ENCODE results near the gene MYH7B. TPM values are rescaled to one million over a fixed set of nuclear protein-coding genes. Genes with fewer than 3 reads are reported as not detected.

The MYH7B gene
- total and polyA plus RNA-seq, 2 experiments from 2014 or later, result 0.10 to 1.1 TPM

- ATAC-seq (no peak), DNase-seq (ENCODE audit: low spot score) (no peak)
- H3K4me2 ChIP-seq, result no peak overlapping the region
- H3K9me2 ChIP-seq (ENCODE audit: insufficient read depth), result no peaks in the 10 kb centered on the region
- Mint-ChIP-seq H3K4me1 (peaks cover 17% of the 10 kb centered on the region), H3K9me3 (peaks cover 4% of the 10 kb centered on the region; the same call in 2 of the 3 replicates), H3K27ac (no peak overlapping the region), H3K36me3 (ENCODE audit: low read depth) (peaks cover 7% of the 10 kb centered on the region), H3K27me3 (ENCODE audit: insufficient read depth, low read depth, poor library complexity) (peaks cover 41% of the 10 kb centered on the region), H3K4me3 (no peak overlapping the region)
- TF ChIP-seq EZH2 (IDR thresholded peaks at IDR 0.05; ENCODE audit: low read depth, unreplicated experiment), result no peak
- no peak for TF ChIP-seq ZNF114 (CRISPR knock-in tag; IDR thresholded peaks at IDR 0.05)
- no peak for TF ChIP-seq STAT1 (IDR thresholded peaks at IDR 0.05; ENCODE audit: unreplicated experiment)
- TF ChIP-seq, protein P1, sequence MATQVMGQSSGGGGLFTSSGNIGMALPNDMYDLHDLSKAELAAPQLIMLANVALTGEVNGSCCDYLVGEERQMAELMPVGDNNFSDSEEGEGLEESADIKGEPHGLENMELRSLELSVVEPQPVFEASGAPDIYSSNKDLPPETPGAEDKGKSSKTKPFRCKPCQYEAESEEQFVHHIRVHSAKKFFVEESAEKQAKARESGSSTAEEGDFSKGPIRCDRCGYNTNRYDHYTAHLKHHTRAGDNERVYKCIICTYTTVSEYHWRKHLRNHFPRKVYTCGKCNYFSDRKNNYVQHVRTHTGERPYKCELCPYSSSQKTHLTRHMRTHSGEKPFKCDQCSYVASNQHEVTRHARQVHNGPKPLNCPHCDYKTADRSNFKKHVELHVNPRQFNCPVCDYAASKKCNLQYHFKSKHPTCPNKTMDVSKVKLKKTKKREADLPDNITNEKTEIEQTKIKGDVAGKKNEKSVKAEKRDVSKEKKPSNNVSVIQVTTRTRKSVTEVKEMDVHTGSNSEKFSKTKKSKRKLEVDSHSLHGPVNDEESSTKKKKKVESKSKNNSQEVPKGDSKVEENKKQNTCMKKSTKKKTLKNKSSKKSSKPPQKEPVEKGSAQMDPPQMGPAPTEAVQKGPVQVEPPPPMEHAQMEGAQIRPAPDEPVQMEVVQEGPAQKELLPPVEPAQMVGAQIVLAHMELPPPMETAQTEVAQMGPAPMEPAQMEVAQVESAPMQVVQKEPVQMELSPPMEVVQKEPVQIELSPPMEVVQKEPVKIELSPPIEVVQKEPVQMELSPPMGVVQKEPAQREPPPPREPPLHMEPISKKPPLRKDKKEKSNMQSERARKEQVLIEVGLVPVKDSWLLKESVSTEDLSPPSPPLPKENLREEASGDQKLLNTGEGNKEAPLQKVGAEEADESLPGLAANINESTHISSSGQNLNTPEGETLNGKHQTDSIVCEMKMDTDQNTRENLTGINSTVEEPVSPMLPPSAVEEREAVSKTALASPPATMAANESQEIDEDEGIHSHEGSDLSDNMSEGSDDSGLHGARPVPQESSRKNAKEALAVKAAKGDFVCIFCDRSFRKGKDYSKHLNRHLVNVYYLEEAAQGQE (IDR thresholded peaks at IDR 0.05; ENCODE audit: unreplicated experiment), result no peak
- no peak for TF ChIP-seq JUNB (IDR thresholded peaks at IDR 0.05; ENCODE audit: unreplicated experiment)
- no peak for TF ChIP-seq ETS1 (IDR thresholded peaks at IDR 0.05)
- no peak for TF ChIP-seq NANOG (IDR thresholded peaks at IDR 0.05; ENCODE audit: borderline replicate concordance)
- H3K79me2 ChIP-seq (replicated peaks; ENCODE audit: insufficient read depth), result no peaks in the 10 kb centered on the region
- H3K4me1 ChIP-seq (ENCODE audit: insufficient read depth), result no peaks in the 10 kb centered on the region
- H3K4me3 ChIP-seq, result no peak overlapping the region
- no peak overlapping the region for H2AFZ ChIP-seq
- H4K20me1 ChIP-seq (replicated peaks; ENCODE audit: insufficient read depth), result no peaks in the 10 kb centered on the region; the same call in 1 of the 2 replicates
- H3K27me3 ChIP-seq (ENCODE audit: insufficient read depth), result no peaks in the 10 kb centered on the region
- no peak overlapping the region for H3K27ac ChIP-seq (ENCODE audit: low read depth)
- H3F3A ChIP-seq (replicated peaks; ENCODE audit: low read depth), result 0 out of 2 replicates have a peak, but pooled peaks cover 6% of the 10 kb centered on the region
- H3K36me3 ChIP-seq (ENCODE audit: insufficient read depth), result no peaks in the 10 kb centered on the region
Observed at GRCh38 chr20:34993941-34994508, 38.4 kb downstream of the MYH7B start.

- no peaks in the 10 kb centered on the region for H3K36me3 ChIP-seq (ENCODE audit: insufficient read depth)
- no peak for TF ChIP-seq EZH2 (IDR thresholded peaks at IDR 0.05; ENCODE audit: low read depth, unreplicated experiment)
- TF ChIP-seq ETS1 (IDR thresholded peaks at IDR 0.05), result no peak
- no peak for TF ChIP-seq ZNF114 (CRISPR knock-in tag; IDR thresholded peaks at IDR 0.05)
- no peak for TF ChIP-seq POLR2AphosphoS5 (IDR thresholded peaks at IDR 0.05; ENCODE audit: low read depth)
- TF ChIP-seq CTCF (conservative IDR thresholded peaks at IDR 0.05; ENCODE audit: low read depth in 2 of 2), result no peak
- no peak for TF ChIP-seq ZNF331 (CRISPR knock-in tag; IDR thresholded peaks at IDR 0.05; ENCODE audit: low read depth)
- TF ChIP-seq EZH2phosphoT487 (IDR thresholded peaks at IDR 0.05; ENCODE audit: unreplicated experiment), result no peak
- TF ChIP-seq CREB1 (CRISPR knock-in tag; IDR thresholded peaks at IDR 0.05; ENCODE audit: low read depth), result no peak
- TF ChIP-seq, protein P1 (IDR thresholded peaks at IDR 0.05; ENCODE audit: unreplicated experiment), result no peak
Observed at GRCh38 chr20:34994509-34995131, 39.0 kb downstream of the MYH7B start.

More at GRCh38 chr20:34994509-34995131, 39.0 kb downstream of the MYH7B start:
- Histone ChIP-seq H3K27ac (ENCODE audit: low read depth) (no peak overlapping the region), H3K4me1 (ENCODE audit: insufficient read depth) (no peaks in the 10 kb centered on the region), H3K9me2 (ENCODE audit: insufficient read depth) (no peaks in the 10 kb centered on the region), H3K4me2 (no peak overlapping the region), H4K20me1 (replicated peaks; ENCODE audit: insufficient read depth) (no peaks in the 10 kb centered on the region), H2AFZ (no peak overlapping the region), H3K79me2 (replicated peaks; ENCODE audit: insufficient read depth) (no peaks in the 10 kb centered on the region), H3F3A (replicated peaks; ENCODE audit: low read depth) (0 out of 2 replicates have a peak, but pooled peaks cover 6% of the 10 kb centered on the region), H3K4me3 (no peak overlapping the region), H3K27me3 (ENCODE audit: insufficient read depth) (no peaks in the 10 kb centered on the region)
- Mint-ChIP-seq H3K27me3 (ENCODE audit: insufficient read depth, low read depth, poor library complexity) (peaks cover 38% of the 10 kb centered on the region), H3K9me3 (peaks cover 4% of the 10 kb centered on the region; the same call in 2 of the 3 replicates), H3K4me1 (peaks cover 17% of the 10 kb centered on the region), H3K36me3 (ENCODE audit: low read depth) (peaks cover 8% of the 10 kb centered on the region), H3K27ac (no peak overlapping the region), H3K4me3 (no peak overlapping the region)
- no peak for DNase-seq (ENCODE audit: low spot score)
- no peak for ATAC-seq

All from GM23338 (cell line).